GM18519 (cell line): ENCODE data around the gene BSN.

ENCODE experiments used
- ATAC-seq: cut with Tn5 transposase; IDR thresholded peaks from one replicate; pipeline ENCODE4 v1.9.1; 2021; ENCODE audit warnings: mild to moderate bottlenecking, moderate library complexity; ENCODE audit not compliant: unreplicated experiment, low FRiP score

The BSN gene

DNA sequence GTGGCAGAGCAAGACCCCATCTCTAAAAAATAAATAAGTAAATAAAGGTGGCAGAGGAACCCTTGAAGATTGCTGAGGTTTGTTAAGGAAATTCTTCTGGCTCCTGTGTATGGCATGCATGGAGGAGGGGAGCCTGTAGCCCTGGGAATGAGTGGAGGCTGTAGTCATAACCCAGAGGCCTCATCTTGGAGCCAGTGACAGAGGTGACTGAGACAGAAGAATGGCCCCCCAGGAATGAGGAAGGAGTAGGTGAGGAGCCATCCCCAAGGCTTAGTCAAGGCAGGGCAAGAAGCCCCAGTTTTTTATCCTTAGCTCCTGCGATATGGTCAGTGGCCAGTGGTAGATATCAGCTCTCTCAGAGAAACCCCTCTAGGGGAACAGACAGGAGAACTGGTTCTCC lies 46.5 kb downstream of the BSN start:
- ATAC-seq, result no peak

DNA sequence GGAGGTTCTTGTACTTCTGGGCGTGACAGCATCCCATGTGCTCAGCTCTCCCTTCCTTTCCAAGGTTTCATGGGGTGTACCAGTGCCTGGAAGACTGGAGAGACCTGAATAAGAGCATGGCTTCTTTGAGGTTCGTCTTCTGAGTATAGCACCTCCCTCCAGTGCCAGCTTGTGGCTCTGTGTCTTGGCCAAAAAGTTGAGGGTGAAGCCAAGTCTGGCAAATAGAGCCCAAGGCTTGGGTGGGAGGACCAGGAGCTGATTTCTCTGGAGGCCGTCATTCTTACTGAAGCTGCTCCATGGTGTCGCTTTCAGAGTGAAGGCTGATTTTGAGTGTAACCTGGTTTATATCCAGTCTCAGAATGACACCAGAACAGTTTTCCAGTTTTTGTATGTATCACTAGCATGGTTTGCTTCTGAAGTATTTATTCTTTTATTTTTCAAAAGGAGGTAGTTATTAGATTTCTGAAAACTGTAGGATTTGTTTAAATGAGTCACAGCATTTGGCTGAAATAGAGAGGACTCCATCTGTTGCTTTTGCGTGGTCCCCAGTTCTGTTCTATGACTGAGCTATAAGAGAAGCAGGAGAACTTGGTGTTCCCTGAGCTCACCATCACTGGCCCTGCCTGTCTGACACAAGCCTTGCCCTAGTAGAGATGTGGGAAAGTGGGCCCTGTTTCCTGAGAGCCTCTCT lies 47.2 kb downstream of the BSN start:
- no peak for ATAC-seq

DNA sequence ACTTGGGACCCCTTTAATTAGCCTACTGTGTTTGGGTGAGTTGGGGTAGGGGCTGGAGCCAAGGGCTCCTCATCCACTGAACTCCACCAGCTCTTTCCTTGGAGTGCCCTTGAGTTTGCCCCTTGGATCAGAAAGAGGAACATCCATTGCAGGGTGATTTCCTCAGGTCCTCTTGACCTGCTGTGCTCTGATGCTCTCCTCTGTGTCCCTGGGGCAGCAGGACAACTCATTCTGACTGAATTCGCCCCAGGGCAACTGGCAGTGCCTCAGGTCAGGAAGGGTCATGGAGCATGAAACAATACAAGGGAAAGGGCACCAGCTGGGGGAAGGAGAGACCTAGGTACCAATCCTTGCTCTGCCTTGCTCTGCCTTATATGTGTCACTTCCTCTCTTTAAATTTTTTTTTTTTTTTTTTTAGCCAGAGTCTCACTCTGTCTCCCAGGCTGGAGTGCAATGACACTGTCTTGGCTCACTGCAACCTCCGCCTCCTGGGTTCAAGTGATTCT lies 47.8 kb downstream of the BSN start:
- no peak for ATAC-seq

DNA sequence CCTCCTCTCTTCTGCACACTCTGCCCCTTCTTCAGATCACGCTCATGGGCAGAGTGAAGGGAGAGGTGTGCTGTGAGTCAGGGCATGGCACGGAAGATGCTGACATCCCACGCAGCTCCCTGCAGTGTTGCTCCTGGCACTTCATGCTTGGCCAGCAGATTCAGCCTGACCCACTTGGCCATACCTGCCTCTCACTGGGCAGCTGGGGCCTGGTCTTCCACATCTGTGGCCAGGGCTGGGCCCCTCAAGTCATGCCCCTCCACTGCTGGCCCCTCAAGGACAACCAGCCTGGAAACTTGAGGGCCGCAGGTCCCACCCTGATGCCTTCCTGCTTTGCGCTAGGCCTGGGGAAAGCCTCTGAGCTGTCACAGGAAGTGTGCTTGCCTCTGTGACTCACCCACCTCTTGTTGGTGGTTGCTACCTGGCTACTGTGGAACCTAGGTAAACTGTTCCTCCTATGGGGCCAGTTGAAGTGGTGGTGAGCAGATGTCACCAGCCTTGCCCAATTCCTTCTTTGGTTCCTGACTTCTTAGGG lies 48.7 kb downstream of the BSN start:
- no peak for ATAC-seq

DNA sequence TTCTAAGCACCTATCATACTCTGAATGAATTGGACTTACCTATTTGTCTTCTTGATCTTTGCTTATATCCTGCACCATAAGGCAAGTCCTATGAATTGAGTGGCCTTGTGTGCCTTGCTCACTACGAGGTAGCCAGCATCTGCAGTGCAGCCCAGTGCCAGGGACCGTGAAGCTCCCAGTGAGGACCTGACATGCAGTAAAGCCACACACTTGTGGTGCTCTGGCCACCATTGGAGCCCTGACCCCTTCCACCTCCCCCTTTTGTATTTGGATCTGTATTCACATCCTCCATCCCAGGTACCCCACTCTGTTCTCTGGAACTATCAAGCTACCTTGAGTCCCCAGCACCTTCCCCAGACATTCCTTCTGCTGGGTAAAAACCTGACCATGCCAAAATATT lies 52.1 kb downstream of the BSN start:
- ATAC-seq, result no peak

DNA sequence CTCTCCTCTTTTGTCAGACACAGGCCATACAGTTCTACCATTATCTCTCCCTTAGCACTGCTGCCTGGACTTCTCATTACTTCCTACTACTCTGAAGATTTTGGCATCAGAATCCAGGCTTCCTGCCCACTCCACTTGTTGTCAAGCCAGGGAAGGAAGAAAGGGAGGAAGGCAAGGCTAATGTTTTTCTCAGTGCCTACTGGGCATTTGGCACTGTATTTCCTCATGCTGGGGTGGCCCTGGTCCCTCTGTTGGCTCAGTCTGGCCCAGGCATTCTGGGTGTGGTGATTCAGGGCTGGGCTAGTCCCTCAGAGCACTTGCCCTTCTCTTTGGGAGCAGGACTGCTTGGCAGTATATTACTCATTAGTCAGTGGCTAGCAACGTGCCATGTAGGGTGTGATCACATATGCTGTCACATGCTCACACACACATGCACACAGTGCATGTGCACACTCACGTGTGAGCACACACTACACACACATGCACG lies 52.9 kb downstream of the BSN start:
- no peak for ATAC-seq

DNA sequence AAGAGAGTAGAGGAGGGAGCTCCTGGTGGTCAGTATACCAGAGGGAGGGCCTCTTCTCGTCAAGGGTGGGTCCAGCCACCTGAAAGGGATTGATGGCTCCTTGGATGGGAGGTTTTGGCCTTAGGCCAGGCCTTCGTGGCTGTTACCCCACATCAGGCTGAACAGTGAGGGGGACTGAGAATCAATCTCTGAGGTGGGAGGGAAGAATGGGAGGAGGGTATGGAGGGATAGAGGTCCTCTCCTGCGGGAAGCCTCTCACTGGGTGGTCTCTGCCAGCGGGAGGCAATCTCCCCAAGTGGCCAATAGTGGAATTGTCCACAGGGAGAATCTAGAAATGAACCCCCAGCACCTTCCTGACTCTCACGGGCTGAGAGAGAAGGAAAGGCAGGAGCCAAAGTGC lies 53.5 kb downstream of the BSN start:
- no peak for ATAC-seq

DNA sequence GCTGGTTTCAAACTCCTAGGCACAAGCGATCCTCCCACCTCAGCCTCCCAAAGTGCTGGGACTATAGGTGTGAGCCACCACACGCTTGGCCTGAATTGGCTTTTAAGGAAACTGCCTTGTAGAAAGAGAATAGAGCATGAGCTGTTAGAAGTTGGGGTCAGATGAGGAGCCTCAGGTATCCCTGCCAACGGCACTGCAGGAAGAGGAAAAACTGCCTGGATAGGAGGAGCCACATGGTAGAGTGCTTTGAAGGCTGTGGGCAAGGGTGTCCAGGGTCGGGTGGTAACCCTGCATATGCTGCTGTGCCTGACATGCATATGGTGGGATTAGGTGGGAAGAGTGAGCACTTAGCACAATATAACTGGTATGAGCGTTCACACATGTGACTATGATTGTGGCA lies 55.0 kb downstream of the BSN start:
- no peak for ATAC-seq

DNA sequence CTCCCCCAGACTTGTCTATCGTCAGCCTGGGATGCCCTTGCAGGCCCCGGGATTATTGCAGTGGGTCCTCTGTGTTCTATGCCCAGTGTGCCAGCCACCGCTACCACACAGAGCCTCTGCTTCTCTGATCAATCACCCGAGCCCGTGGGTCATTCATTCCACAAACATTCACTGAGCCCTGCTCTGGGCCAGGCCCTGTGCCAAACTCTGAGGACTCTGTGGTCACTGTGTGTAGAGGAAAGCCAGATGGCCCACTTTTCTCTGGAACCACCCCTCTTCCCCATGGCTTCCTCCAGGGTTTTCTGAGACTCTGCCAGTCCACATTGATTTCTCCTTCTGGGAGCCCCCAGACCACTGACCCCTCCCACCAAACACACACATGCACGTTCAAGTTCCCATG lies 55.5 kb downstream of the BSN start:
- no peak for ATAC-seq

DNA sequence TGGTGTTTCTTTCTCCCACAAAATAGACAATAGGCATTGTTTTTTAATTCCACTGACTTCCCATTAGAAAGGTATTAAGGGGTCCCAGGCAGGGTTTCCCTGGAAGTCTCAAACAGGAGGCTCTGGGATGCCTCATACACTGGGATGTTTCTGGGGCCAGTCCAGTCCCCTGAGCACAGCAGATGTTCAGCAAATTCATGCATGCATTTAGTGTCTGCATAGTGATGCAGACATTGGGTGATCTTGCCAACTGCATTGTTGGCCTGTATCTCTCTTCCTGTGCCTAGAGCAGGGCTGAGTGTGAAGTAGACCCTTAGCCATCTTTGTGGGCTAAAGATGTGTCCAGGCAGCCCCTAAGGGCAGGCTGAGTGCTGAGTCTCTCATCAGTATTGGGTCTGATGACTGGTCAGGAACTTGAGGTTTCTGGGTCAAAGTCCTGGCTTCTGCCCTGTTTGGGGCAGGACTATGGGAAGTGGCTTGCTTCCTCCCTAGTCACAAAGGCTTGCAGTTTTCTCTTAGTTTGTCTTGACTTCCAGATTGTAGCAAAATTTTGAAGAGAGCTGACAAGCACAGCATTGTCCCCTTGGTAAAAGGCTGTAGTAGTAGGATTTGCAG lies 56.5 kb downstream of the BSN start:
- no peak for ATAC-seq

DNA sequence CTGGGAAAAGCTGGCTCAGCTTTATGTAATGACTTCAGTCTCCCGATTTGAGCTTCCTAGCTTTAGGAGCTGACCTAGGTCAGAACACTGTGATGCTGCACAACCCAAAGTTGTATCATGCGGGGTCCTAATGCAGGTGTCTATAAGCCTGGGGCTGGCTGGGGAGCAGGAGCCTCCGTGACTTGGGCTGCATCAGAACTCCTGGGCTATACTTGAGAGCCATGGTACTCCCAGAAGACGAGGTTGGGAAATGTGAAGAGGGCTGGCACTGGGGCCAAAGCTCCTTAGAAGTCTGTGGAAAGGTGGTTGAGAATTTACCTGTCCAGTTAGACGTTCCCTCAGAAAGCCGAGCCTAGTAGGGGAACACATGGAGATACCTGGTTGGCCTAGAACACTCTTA lies 57.0 kb downstream of the BSN start:
- no peak for ATAC-seq

DNA sequence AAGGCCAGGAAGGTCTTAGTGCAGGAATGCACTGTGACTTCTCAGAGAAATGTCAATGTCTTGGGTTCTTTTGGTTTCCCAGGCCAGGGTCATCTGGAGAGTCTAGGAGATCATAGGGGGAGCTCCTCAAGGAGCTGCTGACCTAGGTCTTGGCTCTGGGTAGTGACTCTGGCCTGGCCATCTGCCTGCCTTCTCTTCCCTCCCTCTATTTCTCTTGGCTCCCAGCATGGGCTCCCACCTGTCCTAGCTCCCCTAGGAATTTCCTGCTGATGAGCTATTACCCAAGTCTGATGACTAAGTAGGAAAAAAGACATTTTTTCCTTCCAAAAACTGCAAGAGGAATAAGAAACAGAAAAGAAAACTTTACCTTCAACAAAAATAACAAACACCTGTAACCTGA lies 57.4 kb downstream of the BSN start:
- ATAC-seq, result no peak

DNA sequence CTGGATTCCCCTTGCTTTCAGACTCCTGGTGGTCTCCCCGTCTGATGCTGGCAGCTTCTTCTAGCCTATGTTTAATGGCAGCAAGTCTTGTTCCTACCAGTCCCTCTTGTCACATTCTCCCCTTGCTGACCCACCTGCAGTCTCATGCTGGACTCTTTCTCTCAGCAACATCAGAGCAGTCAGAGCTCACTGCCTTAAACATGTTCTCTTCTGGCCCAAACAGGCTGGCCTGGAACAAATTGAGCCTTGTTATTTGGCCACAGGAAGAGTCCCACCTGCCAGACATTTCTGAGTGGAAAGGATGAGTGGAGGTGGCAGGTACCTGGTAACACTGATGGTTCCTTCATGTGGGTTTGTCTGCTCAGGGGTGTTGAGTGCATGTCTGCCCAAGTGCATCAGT lies 60.7 kb downstream of the BSN start:
- no peak for ATAC-seq

DNA sequence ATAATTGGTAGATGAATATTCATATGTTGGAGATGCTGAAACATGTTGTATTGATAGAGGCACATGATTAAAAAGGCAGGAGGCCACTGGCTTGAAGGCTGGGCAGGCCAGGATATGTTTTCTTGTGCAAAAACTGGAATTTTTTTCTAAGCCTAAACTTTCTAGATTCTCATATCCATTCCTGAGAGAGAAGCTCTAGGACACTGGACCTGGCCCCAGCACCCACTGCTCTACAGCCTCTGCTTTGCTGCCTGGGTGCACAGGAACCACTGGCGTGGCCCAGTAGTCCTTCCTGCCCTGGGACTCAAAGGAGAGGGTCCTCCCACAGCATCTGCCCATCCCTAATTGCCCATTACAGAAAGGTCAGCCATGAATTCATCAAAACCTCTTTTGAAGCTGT lies 61.8 kb downstream of the BSN start:
- ATAC-seq, result no peak

DNA sequence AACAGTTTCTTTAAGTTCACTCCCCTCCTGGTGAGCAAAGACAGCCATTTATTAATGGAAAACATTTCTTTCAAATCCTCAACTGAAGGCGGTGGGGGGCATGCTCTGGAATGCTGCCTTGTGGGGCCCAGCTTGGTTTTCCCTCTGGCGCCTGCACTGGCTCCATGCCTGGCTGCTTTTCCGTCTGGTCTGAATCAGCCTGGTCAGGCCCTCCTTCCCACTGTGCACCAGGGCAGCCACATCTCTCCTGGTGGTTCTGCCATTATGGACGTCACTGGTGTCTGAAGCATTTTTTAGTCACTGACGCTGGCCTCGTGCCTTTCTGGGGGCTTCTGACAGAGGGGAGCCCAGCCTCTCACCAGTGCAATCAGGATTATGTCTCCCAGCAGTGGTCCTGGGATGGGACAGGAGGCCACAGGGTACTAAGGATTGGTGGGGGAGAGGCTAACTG lies 62.2 kb downstream of the BSN start:
- ATAC-seq, result no peak

DNA sequence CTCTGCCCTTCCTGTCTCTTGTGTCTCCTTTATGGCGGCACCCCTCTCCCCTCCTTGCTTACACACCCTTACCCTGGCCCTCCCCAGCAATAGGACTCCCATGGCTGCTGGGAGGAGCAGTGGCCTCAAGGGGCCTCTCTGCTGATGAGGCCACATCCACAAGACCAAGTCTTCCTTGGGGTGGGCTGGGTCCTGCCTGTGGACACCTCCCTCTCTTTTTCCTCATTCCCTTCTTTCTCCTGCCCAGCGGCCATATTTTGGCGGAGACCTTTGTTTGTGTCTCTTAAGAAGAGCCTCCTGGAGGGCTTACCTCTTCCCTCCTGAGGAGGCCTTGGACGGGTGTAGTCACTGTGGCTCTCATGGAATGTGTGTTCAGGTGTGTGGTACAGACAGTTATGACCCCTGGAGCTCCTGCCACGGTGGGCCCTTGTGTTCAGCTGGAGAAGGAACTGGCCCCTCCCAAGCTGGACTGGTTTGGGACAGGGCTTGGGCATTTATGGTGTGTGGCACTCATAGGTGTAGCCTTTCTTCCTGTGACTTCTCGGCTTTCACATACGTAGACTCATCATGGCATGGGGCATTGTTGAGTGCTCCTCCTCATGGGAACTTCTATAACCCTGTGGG lies 63.2 kb downstream of the BSN start:
- ATAC-seq, result no peak

DNA sequence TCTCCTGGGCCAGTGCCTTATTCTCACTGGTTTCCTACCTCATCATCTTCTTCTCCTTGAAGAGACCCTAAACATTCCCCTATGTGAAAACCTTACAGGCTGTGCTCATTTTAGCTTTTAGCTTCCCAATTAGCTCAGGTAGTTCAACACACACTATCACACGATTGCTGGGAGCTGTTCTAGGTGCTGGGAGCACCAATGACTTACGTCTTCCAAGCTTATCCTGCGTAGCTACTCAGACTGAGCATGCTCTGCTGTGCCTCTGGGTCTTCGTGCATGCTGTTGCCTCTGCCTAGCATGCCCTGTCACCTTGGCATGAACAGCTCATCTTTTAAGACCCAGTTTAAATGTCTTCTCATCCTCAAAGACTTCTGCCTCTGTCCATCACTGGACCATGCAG lies 64.1 kb downstream of the BSN start:
- no peak for ATAC-seq

DNA sequence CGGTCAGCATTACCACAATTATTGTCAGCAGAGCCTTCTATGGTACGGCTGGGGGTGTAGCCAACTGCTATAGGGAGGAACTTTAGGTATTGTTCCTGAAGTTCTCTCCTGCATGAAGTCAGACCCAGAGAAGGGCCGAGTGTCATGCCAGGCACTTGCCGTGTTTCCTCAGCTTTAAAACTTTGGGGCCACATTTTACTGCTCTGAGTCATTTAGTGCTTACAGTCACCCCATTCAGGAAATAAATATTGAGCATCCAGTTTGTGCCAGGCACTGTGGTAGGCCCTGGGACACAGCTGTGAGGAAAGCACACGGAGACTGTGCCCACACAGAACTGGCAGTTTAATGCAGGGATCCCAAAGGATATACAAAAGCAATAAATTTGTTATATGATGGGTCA lies 65.4 kb downstream of the BSN start:
- no peak for ATAC-seq

DNA sequence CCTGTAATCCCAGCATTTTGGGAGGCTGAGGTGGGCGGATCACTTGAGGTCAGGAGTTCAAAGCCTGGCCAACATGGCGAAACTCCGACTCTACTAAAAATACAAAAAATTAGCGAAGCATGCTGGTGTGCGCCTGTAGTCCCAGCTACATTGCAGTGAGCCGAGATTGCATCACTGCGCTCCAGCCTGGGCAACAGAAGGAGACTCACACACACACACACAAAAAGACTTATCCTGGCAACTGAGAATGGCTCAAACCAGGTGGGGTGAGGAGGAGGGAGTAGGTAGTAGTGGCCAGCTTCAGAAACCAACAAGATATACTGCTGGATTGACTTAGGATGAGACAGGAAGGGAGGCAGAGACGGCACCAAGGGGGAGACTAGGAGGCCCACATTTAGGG lies 66.5 kb downstream of the BSN start:
- ATAC-seq, result no peak

DNA sequence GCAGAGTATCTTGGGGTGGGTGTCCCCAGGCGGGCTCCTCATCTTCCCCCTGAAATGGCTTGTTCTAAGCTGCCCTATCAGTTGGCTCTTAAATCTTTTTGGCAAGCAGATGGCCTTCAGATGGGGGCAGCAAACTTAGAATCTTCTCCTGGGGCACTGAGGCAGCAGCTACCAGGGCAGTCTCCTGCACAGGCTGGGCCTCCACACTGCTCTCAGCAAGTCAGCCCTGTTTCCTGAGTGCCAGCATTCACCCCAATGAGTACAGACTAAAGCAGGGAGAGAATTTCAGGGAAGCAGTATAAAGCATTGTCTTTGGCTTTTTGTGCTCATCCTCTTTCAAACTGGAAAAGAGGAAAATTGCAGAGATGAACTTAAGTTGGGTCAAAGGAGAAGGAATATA lies 68.8 kb downstream of the BSN start:
- ATAC-seq, result no peak

DNA sequence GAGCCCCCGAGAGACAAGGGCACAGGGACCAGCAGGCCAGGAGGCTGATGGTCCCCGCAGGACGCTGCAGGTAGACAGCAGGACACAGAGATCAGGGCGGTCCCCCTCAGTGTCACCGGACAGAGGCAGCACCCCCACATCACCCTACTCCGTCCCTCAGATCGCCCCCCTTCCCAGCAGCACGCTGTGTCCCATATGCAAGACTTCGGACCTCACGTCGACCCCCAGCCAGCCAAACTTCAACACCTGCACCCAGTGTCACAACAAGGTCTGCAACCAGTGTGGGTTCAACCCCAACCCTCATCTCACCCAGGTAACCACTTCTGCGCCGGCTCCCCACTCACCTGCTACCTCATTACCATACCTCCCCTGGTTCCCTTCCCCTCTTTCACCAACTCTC lies 70.8 kb downstream of the BSN start:
- no peak for ATAC-seq
